GM21515 (cell line): Measurements from ENCODE around the gene ZNF385B.

Source experiments
- ATAC-seq: cut with Tn5 transposase; IDR thresholded peaks from one replicate; pipeline ENCODE4 v1.9.1; 2021; ENCODE audit not compliant: unreplicated experiment

ZNF385B gene

DNA sequence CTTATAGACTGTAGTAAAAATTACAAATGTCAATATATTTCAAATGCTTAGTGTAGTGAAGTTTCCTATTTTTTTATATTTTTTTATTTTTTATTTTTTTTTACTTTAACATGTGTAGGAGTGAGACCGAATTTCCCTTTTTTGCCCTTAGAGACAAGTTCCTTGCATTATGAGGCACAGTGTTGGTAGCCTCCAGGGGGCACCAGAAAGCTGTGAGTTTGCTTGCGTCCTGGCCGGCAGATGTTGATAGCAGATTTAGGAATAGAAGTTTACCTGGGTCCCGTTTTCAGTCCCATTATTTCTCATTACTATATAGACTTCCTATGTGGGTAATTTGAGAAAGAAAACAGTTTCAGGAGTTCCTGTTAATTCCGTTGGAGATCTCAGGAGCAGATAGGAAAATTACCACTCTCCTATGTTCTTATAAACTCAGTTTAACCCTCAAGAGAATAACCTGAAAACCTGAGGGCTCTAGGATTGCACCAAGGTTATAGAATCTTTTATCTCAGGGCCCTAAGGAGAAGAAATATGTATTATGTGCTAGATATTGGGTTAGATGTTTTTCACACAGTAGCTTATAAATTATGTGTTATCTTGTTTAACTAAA is 439.3 kb downstream of the ZNF385B start:
- ATAC-seq = peak; percentile 90

DNA sequence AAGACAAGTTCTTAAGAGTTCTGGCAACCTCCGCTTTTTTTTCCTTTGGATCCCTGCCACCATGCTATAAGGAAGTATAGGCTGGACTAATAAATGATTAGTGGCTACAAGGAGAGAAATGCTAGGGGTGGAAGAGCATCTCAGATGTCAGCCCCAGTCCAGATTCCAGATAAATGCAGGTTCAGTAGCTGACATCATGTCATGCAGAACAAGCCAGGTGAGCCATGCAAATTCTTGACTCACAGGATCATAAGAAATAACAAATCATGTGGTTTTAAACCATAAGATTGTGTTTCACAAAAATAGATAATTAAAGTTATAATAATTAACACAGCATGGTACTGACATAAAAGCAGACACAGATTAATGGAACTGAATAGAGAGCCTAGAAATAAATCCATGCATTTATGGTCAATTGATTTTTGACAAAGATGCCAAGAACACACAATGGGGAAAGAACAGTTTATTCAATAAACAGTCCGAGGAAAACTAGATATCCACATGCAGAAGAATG is 443.9 kb downstream of the ZNF385B start:
- ATAC-seq = no peak

DNA sequence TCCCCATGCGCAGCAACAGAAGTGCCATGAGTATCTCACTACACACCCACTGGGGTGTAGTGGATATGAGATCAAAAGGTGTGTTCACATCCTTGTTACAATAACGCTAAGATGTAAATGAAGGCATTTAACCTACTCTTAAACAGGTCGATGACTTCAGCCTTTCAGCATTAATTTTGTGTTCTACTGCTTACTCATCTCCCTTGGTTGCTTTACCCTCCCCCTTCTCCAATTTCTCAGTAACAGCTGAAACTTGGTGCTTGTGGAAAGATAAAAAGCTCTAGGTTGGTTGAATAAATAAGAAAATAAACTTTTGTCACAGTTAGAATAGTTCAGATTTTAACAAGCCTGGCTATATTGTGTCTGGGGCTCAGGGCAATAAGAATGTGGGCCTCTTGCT is 449.3 kb downstream of the ZNF385B start:
- ATAC-seq = no peak

DNA sequence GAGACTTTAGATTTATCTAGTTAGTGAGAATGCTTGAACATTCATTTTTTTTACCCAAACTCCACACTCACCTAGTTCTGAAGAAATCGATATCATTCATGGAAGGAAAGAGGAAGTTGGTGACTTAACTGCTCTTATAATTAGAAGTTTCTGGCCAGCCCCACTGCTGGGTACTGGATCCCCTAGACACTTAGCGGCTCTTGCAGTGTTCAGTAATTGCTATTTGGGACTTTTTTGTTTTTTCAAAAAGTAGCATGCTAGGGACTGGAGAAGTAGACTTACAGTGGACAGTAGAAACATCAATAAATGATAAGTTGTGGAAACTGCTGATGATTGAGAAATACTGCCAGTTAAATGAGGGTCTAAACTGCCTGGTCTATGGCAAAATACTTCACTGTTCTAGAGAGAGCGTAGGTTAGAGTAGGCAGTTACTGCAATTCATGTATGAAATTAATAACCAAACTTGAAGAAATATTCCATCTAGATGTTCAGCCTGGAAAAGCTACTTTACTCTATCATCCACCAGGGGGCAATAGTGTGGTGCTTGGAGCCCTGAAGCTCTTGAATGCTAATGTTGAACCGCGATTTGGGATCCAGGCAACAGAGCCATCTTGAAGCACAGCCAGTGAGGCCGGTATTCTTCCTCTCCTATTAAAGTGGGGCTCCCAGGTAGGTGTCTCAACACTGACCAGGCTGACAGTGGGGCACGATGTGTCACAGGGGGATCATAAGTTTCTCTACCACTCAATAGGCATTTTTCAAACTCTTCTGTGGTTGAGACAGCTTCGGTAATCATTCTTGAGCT is 450.7 kb downstream of the ZNF385B start:
- ATAC-seq = peak; percentile 94

DNA sequence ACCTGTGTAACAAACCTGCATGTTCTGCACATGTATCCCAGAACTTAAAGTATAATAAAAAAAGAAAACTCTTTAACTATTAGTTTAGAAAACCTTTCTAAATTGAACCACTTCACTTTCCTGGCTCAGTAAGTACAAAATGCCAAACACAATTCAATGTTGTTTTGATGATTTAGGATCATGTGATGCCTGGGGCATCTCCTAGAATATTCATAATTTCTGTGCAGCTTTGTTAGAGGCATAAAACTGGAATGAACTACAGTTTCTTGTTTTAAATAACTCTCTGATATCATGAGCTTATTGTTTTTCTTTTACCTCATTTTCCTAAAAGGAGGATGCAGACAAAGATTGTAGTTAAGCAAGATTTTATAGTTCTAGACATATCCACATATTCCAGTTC is 457.8 kb downstream of the ZNF385B start:
- no peak for ATAC-seq

DNA sequence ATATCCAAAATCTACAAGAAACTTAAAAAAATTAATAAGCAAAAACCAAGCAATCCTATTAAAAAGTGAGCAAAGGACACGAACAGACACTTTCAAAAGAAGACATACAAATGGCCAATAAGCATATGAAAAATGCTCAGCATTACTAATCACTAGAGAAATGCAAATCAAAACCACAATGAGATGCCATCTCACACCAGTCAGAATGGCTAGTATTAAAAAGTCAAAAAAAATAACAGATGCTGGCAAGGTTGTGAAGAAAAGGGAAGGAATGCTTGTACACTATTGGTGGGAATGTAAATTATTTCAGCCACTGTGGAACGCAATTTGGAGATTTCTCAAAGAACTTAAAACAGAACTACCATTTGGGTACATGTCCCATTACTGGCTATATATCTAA is 467.9 kb downstream of the ZNF385B start:
- ATAC-seq = no peak
